ENCODE measurements around the gene MBNL2. TPM values are rescaled to one million over a fixed set of nuclear protein-coding genes. Genes with fewer than 3 reads are reported as not detected.

Gene MBNL2
- polyA plus RNA-seq, 1 experiment: 44.0 TPM

DNA sequence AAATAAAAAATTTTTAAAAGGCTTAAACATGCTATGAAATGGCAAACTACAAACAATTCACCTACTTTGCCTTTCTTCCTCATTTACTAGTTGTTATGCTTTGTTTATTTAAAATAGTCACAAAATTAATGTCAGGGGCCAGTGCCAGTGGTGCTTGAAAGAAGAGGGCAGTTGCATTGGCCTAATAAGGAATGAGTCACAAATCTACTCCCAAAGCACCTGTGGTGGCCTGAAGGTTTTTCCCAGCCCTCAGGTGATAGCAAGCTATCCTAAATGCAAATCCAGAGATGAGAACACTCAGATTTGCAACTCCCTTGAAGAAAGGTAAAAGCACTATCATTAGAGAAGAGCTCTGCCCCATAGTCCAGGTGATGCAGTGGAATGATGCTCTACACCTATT is 103.6 kb downstream of the MBNL2 start:
- ChIA-PET CTCF (interaction anchor here (1.1 kb wide), 1 partner anchor 7 kb away, joined by 3 read pairs; no protein-coding TSS in a partner anchor), POLR2A (no interaction called here)
- H3K9me3 ChIP-seq (ENCODE audit: control insufficient read depth, insufficient read depth, low read length): no peaks in the 10 kb centered on the region
- no peak for TF ChIP-seq CTCF (IDR thresholded peaks at IDR 0.05; ENCODE audit: low read depth, low read length)
- H3K27ac ChIP-seq (ENCODE audit: low read depth, low read length): no peak overlapping the region
- no peak for DNase-seq (ENCODE audit: low read depth, low spot score)
- no peaks in the 10 kb centered on the region for H3K27me3 ChIP-seq (ENCODE audit: control insufficient read depth, insufficient read depth, low read length)
- no peak overlapping the region for H3K4me3 ChIP-seq (ENCODE audit: low read depth, low read length)

DNA sequence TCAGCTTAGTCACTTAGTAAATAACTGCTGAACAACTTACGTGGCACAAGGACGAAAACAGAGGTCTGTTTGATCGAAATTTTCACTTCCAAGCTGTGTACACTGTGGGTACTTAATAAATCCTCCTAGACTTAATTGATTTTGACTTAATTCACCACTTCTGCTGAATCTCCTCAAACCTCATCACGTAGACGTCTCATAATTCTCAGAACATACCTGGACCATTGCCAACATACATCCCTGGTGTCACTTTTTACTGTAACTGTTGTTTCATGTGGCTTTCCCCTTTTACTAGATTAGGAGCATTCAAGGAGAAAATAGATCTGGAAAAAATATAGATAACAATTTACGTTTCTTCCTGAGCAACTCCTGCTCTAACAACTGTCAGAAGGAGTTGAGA is 105.0 kb downstream of the MBNL2 start:
- no peak for DNase-seq (ENCODE audit: low read depth, low spot score)
- H3K9me3 ChIP-seq (ENCODE audit: control insufficient read depth, insufficient read depth, low read length): no peaks in the 10 kb centered on the region
- H3K4me3 ChIP-seq (ENCODE audit: low read depth, low read length): no peak overlapping the region
- H3K27ac ChIP-seq (ENCODE audit: low read depth, low read length): no peak overlapping the region
- POLR2A ChIA-PET: interaction anchor here (0.8 kb wide), 1 partner anchor 19 kb away, joined by 3 read pairs; no protein-coding TSS in a partner anchor
- H3K27me3 ChIP-seq (ENCODE audit: control insufficient read depth, insufficient read depth, low read length): no peaks in the 10 kb centered on the region
- no peak for TF ChIP-seq CTCF (IDR thresholded peaks at IDR 0.05; ENCODE audit: low read depth, low read length)
- CTCF ChIA-PET: interaction anchor here (0.8 to 1.1 kb wide), 3 partner anchors 9 to 219 kb away, joined by 3 read pairs; no protein-coding TSS in a partner anchor

GRCh38 chr13:97327506-97328221 is 105.5 kb downstream of the MBNL2 start:
- POLR2A ChIA-PET: interaction anchor here (0.6 to 1.4 kb wide), 2 partner anchors 12 to 95 kb away, joined by 12 to 15 read pairs; no protein-coding TSS in a partner anchor
- no peak for TF ChIP-seq CTCF (IDR thresholded peaks at IDR 0.05; ENCODE audit: low read depth, low read length)
- Histone ChIP-seq H3K27ac (ENCODE audit: low read depth, low read length) (peak overlapping the region; percentile 53), H3K9me3 (ENCODE audit: control insufficient read depth, insufficient read depth, low read length) (no peaks in the 10 kb centered on the region), H3K4me3 (ENCODE audit: low read depth, low read length) (no peak overlapping the region), H3K27me3 (ENCODE audit: control insufficient read depth, insufficient read depth, low read length) (no peaks in the 10 kb centered on the region)
- no peak for DNase-seq (ENCODE audit: low read depth, low spot score)
- CTCF ChIA-PET: interaction anchor here (0.6 kb wide), 1 partner anchor 472 kb away, joined by 5 read pairs; no protein-coding TSS in a partner anchor

- peak; percentile 58 for DNase-seq (ENCODE audit: low read depth, low spot score)
- POLR2A ChIA-PET: interaction anchor here (0.6 to 1.4 kb wide), 3 partner anchors 11 to 96 kb away, joined by 4 to 15 read pairs (median 12); no protein-coding TSS in a partner anchor
- no peaks in the 10 kb centered on the region for H3K27me3 ChIP-seq (ENCODE audit: control insufficient read depth, insufficient read depth, low read length)
- H3K27ac ChIP-seq (ENCODE audit: low read depth, low read length): peak overlapping the region; percentile 92
- CTCF ChIA-PET: no interaction called here
- H3K9me3 ChIP-seq (ENCODE audit: control insufficient read depth, insufficient read depth, low read length): no peaks in the 10 kb centered on the region
- no peak for TF ChIP-seq CTCF (IDR thresholded peaks at IDR 0.05; ENCODE audit: low read depth, low read length)
- H3K4me3 ChIP-seq (ENCODE audit: low read depth, low read length): no peak overlapping the region
Observed at GRCh38 chr13:97328222-97328790, 106.2 kb downstream of the MBNL2 start.

GRCh38 chr13:97329331-97329730 is 107.2 kb downstream of the MBNL2 start:
- POLR2A ChIA-PET: interaction anchor here (0.5 to 1.3 kb wide), 2 partner anchors 21 to 619 kb away, joined by 4 to 14 read pairs; no protein-coding TSS in a partner anchor
- no peak for DNase-seq (ENCODE audit: low read depth, low spot score)
- no peak for TF ChIP-seq CTCF (IDR thresholded peaks at IDR 0.05; ENCODE audit: low read depth, low read length)
- CTCF ChIA-PET: no interaction called here
- H3K4me3 ChIP-seq (ENCODE audit: low read depth, low read length): no peak overlapping the region
- H3K9me3 ChIP-seq (ENCODE audit: control insufficient read depth, insufficient read depth, low read length): no peaks in the 10 kb centered on the region
- no peak overlapping the region for H3K27ac ChIP-seq (ENCODE audit: low read depth, low read length)
- no peaks in the 10 kb centered on the region for H3K27me3 ChIP-seq (ENCODE audit: control insufficient read depth, insufficient read depth, low read length)
